H9 (cell line): Measurements from ENCODE around the gene MCM3AP. TPM values are rescaled to one million over a fixed set of nuclear protein-coding genes. Genes with fewer than 3 reads are reported as not detected.

Source experiments
- DNase-seq: peaks from one replicate; pipeline ENCODE4 v3.0.0-alpha.2; 2017
- H2AFZ ChIP-seq: one replicate; pipeline ENCODE4 v1.6.1; 2013; ENCODE audit warnings: mild to moderate bottlenecking, low read length, control low read depth, moderate library complexity
- H2AK5ac ChIP-seq: 2 replicates; pipeline ENCODE4 v1.6.1; 2013; ENCODE audit warnings: low read length, control low read depth, mixed read lengths; ENCODE audit not compliant: insufficient read length
- H2BK120ac ChIP-seq: one replicate; pipeline ENCODE4 v1.6.1; 2013; ENCODE audit warnings: low read depth, mild to moderate bottlenecking, low read length, control low read depth, inconsistent platforms; ENCODE audit not compliant: poor library complexity, severe bottlenecking
- H2BK12ac ChIP-seq: 2 replicates; pipeline ENCODE4 v1.6.1; 2013; ENCODE audit warnings: low read length, control low read depth, mixed read lengths, low read depth; ENCODE audit not compliant: insufficient read length
- H2BK15ac ChIP-seq: 2 replicates; pipeline ENCODE4 v1.6.1; 2013; ENCODE audit warnings: low read depth, low read length, control low read depth
- H2BK20ac ChIP-seq: one replicate; pipeline ENCODE4 v1.6.1; 2013; ENCODE audit warnings: low read depth, mild to moderate bottlenecking, low read length, control low read depth, inconsistent platforms; ENCODE audit not compliant: poor library complexity, severe bottlenecking
- H2BK5ac ChIP-seq: 2 replicates; pipeline ENCODE4 v1.6.1; 2013; ENCODE audit warnings: low read length, control low read depth, mixed read lengths; ENCODE audit not compliant: insufficient read length
- H3K14ac ChIP-seq: 2 replicates; pipeline ENCODE4 v1.6.1; 2013; ENCODE audit warnings: low read length, control low read depth; ENCODE audit not compliant: insufficient read depth
- H3K18ac ChIP-seq: 2 replicates; pipeline ENCODE4 v1.6.1; 2013; ENCODE audit warnings: low read depth, mild to moderate bottlenecking, mixed read lengths, low read length, control low read depth; ENCODE audit not compliant: insufficient read length
- H3K23ac ChIP-seq: 2 replicates; pipeline ENCODE4 v1.6.1; 2013; ENCODE audit warnings: low read length, control low read depth, mixed read lengths, low read depth; ENCODE audit not compliant: insufficient read length
- H3K23me2 ChIP-seq: 2 replicates; pipeline ENCODE4 v1.6.1; 2013; ENCODE audit warnings: low read depth, mild to moderate bottlenecking, mixed read lengths, low read length, control low read depth; ENCODE audit not compliant: insufficient read length, poor library complexity, severe bottlenecking
- H3K27ac ChIP-seq: 2 replicates; pipeline ENCODE4 v1.5.1; 2013; ENCODE audit warnings: low read length, control low read depth, mixed read lengths, low read depth; ENCODE audit not compliant: insufficient read length
- H3K27me3 ChIP-seq: 2 replicates; pipeline ENCODE4 v1.6.1; 2013; ENCODE audit warnings: low read length, control low read depth, inconsistent platforms; ENCODE audit not compliant: insufficient read depth
- H3K4ac ChIP-seq: 2 replicates; pipeline ENCODE4 v1.6.1; 2013; ENCODE audit warnings: low read depth, mild to moderate bottlenecking, control low read depth, inconsistent platforms, low read length, moderate library complexity
- H3K4me1 ChIP-seq: 2 replicates; pipeline ENCODE4 v1.6.1; 2013; ENCODE audit warnings: low read length, control low read depth, inconsistent platforms; ENCODE audit not compliant: insufficient read depth
- H3K4me2 ChIP-seq: 2 replicates; pipeline ENCODE4 v1.6.1; 2013; ENCODE audit warnings: low read length, control low read depth, mixed read lengths; ENCODE audit not compliant: insufficient read length, insufficient read depth
- H3K56ac ChIP-seq: 2 replicates; pipeline ENCODE4 v1.6.1; 2013; ENCODE audit warnings: low read depth, mild to moderate bottlenecking, mixed read lengths, low read length, control low read depth; ENCODE audit not compliant: insufficient read length
- H3K79me1 ChIP-seq: 2 replicates; pipeline ENCODE4 v1.6.1; 2013; ENCODE audit warnings: low read depth, mild to moderate bottlenecking, moderate library complexity, low read length, control low read depth, inconsistent platforms; ENCODE audit not compliant: insufficient read depth, poor library complexity, severe bottlenecking
- H3K79me2 ChIP-seq: 2 replicates; pipeline ENCODE4 v1.6.1; 2013; ENCODE audit warnings: low read length, control low read depth, inconsistent platforms; ENCODE audit not compliant: insufficient read depth
- H3K9ac ChIP-seq: 2 replicates; pipeline ENCODE4 v1.6.1; 2013; ENCODE audit warnings: low read length, control low read depth, mixed read lengths; ENCODE audit not compliant: insufficient read length; ENCODE audit errors: extremely low read depth
- H3K9me3 ChIP-seq: one replicate; pipeline ENCODE4 v1.6.1; 2013; ENCODE audit warnings: low read depth, low read length, inconsistent platforms; ENCODE audit not compliant: control insufficient read depth
- H3T11ph ChIP-seq: one replicate; pipeline ENCODE4 v1.6.1; 2013; ENCODE audit warnings: mild to moderate bottlenecking, low read length, control low read depth, inconsistent platforms
- H4K20me1 ChIP-seq: one replicate; pipeline ENCODE4 v1.6.1; 2013; ENCODE audit not compliant: control insufficient read depth, insufficient read length, insufficient read depth
- H4K5ac ChIP-seq: 2 replicates; pipeline ENCODE4 v1.6.1; 2013; ENCODE audit warnings: low read depth, mild to moderate bottlenecking, mixed read lengths, low read length, control low read depth; ENCODE audit not compliant: insufficient read length
- H4K8ac ChIP-seq: replicated peaks from 2 replicates; pipeline ENCODE4 v1.6.1; 2013; ENCODE audit warnings: low read length, control low read depth, mixed read lengths, low read depth; ENCODE audit not compliant: insufficient read length
- H4K91ac ChIP-seq: 2 replicates; pipeline ENCODE4 v1.6.1; 2013; ENCODE audit warnings: low read depth, mild to moderate bottlenecking, moderate library complexity, mixed read lengths, low read length, control low read depth; ENCODE audit not compliant: insufficient read length
- H3K27ac Mint-ChIP-seq, 3 experiments: 2 replicates in 2 of 3; 3 replicates in 1 of 3; pipeline ENCODE4 v1.8.0; 2020 to 2021; ENCODE audit warnings: mixed read lengths in 3 of 3, mild to moderate bottlenecking in 1 of 3, moderate library complexity in 1 of 3
- H3K27me3 Mint-ChIP-seq: 2 replicates; pipeline ENCODE4 v1.8.0; 2021; ENCODE audit warnings: low read depth, mild to moderate bottlenecking, moderate library complexity, mixed read lengths
- H3K36me3 Mint-ChIP-seq, 3 experiments: 2 replicates in 2 of 3; 3 replicates in 1 of 3; pipeline ENCODE4 v1.8.0; 2020 to 2021; ENCODE audit warnings: low read depth in 3 of 3, mixed read lengths in 3 of 3; ENCODE audit not compliant: insufficient read depth in 1 of 3
- H3K4me1 Mint-ChIP-seq, 2 experiments: 2 replicates each; pipeline ENCODE4 v1.8.0; 2020; ENCODE audit warnings: mixed read lengths in 2 of 2
- H3K4me3 Mint-ChIP-seq, 2 experiments: 2 replicates in 1 of 2; 3 replicates in 1 of 2; pipeline ENCODE4 v1.8.0; 2020 to 2021; ENCODE audit warnings: mild to moderate bottlenecking in 2 of 2, mixed read lengths in 2 of 2, moderate library complexity in 1 of 2
- H3K9me3 Mint-ChIP-seq, 2 experiments: 2 replicates in 1 of 2; 3 replicates in 1 of 2; pipeline ENCODE4 v1.8.0; 2020; ENCODE audit warnings: mild to moderate bottlenecking in 2 of 2, mixed read lengths in 2 of 2, moderate library complexity in 1 of 2
- WGBS: extraction: QIAGEN DNeasy Blood & Tissue Kit; methylation state at CpG from one replicate; pipeline ENCODE4 v1.1.7; 2013; ENCODE audit warnings: missing lambda C conversion rate, low lambda C conversion rate, mixed read lengths; ENCODE audit not compliant: insufficient read length; ENCODE audit errors: extremely low coverage; 5-methylcytosine and 5-hydroxymethylcytosine counted together
- total RNA-seq: library from RNA; stranded (reverse); gene quantifications from 2 replicates; pipeline ENCODE4 v1.2.1, GENCODE V29; 2021
- TF ChIP-seq, protein P1 (sequence below): fragments of 200-600 bp; sonication (generic); conservative IDR thresholded peaks from 3 replicates; pipeline ENCODE4 v1.8.0; 2021; ENCODE audit warnings: antibody characterized with exemption, mild to moderate bottlenecking

The MCM3AP gene
- total RNA-seq, 1 experiment from 2014 or later = 124 TPM

DNA sequence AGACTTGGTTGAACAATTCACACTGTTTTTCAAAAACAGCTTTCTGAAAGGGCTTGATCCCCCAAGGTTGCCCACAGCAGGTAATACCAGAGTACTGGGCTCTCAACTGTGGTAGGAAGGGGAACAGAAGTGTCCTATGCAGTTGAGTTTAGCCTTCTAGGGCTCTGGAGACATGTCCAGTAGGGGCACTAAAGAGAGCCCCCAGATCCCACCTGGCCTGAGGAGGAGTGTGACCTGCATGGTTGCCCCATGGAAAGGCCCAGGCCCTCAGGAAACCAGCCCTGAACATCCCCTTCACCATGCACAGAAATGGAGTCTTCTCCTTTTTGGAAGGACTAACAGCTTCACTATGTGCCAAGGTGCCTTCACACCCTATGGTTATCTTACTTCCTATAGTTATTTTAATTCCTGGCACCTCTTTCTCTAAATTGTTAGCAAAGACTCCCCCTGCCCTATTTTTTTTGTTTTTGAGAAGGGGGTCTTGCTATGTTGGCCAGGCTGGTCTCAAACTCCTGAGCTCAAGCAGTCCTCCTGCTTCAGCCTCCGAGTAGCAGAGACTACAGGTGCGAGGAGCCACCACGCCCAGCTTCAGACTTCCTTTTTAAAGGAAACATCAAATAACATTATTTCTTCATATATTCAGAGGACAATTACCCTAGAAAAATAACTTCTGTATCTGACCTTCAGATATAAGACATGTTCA is 40.0 kb downstream of the MCM3AP start:
- Histone ChIP-seq H3K4me2 (no peak overlapping the region), H2BK20ac (no peak overlapping the region), H2BK12ac (no peak overlapping the region), H2BK15ac (no peak overlapping the region), H4K8ac (no peak overlapping the region), H3K18ac (no peak overlapping the region), H3K79me1 (no peaks in the 10 kb centered on the region), H3K56ac (no peak overlapping the region), H3K23me2 (no peaks in the 10 kb centered on the region), H3K27ac (no peak overlapping the region), H3K79me2 (no peaks in the 10 kb centered on the region), H3K23ac (no peak overlapping the region), H2AK5ac (no peak overlapping the region), H3K4me1 (no peaks in the 10 kb centered on the region), H2BK5ac (no peak overlapping the region), H3K14ac (no peak overlapping the region), H3K27me3 (no peaks in the 10 kb centered on the region), H4K20me1 (no peaks in the 10 kb centered on the region), H3K9ac (no peak overlapping the region), H3T11ph (no peak overlapping the region), H4K91ac (no peak overlapping the region), H4K5ac (no peak overlapping the region), H3K4ac (no peak overlapping the region), H2AFZ (no peak overlapping the region), H3K9me3 (no peaks in the 10 kb centered on the region), H2BK120ac (no peak overlapping the region)
- Mint-ChIP-seq H3K27me3 (no peaks in the 10 kb centered on the region), H3K36me3 (peaks cover 53 to 93% (median 84%) of the 10 kb centered on the region in 3 experiments), H3K27ac (no peak overlapping the region; a peak in 1 of 7 replicates), H3K4me3 (no peak overlapping the region), H3K9me3 (no peaks in the 10 kb centered on the region), H3K4me1 (no peaks in the 10 kb centered on the region; a peak in 1 of 4 replicates)
- TF ChIP-seq, protein P1, sequence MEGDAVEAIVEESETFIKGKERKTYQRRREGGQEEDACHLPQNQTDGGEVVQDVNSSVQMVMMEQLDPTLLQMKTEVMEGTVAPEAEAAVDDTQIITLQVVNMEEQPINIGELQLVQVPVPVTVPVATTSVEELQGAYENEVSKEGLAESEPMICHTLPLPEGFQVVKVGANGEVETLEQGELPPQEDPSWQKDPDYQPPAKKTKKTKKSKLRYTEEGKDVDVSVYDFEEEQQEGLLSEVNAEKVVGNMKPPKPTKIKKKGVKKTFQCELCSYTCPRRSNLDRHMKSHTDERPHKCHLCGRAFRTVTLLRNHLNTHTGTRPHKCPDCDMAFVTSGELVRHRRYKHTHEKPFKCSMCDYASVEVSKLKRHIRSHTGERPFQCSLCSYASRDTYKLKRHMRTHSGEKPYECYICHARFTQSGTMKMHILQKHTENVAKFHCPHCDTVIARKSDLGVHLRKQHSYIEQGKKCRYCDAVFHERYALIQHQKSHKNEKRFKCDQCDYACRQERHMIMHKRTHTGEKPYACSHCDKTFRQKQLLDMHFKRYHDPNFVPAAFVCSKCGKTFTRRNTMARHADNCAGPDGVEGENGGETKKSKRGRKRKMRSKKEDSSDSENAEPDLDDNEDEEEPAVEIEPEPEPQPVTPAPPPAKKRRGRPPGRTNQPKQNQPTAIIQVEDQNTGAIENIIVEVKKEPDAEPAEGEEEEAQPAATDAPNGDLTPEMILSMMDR = no peak; the same call in 2 of the 3 replicates
- no peak for DNase-seq
- no CpG with 5 or more reads among the region's 3 CpGs for WGBS
